IMR-90 (cell line): ENCODE data around the gene DSCAM. TPM values are rescaled to one million over a fixed set of nuclear protein-coding genes. Genes with fewer than 3 reads are reported as not detected.

ENCODE experiments used
- ATAC-seq: fragments of 200-7000 bp; cut with Tn5 transposase; 2 replicates; pipeline ENCODE4 v1.9.1; 2020; ENCODE audit warnings: low read depth, mild to moderate bottlenecking, moderate library complexity
- BruUV-seq: library from RNA; stranded (reverse); fragments of 400-500 nt; replicated peaks from 2 replicates; lab custom pipeline; 2021; lab: Mats Ljungman, UMichigan
- CTCF ChIA-PET: fragments of 300-600 bp; formaldehyde crosslinking; extraction: SDS; loops from one replicate; lab custom pipeline; 2021; ENCODE audit warnings: antibody characterized with exemption; lab: Yijun Ruan, JAX
- POLR2A ChIA-PET: fragments of 300-600 bp; sonication (Branson Sonifier 250); formaldehyde crosslinking; loops from one replicate; lab custom pipeline; 2022; ENCODE audit warnings: antibody characterized with exemption; ENCODE audit not compliant: unreplicated experiment; lab: Charles Lee
- DNase-seq: peaks from one replicate; pipeline ENCODE4 v3.0.0; 2013
- H2AFZ ChIP-seq: replicated peaks from 2 replicates; pipeline ENCODE3; 2013; ENCODE audit warnings: low read length, mild to moderate bottlenecking; ENCODE audit not compliant: poor library complexity
- H2AK5ac ChIP-seq: 2 replicates; pipeline ENCODE4 v1.6.1; 2013; ENCODE audit warnings: low read depth, low read length, inconsistent platforms
- H2AK9ac ChIP-seq: replicated peaks from 2 replicates; pipeline ENCODE3; 2013; ENCODE audit warnings: mild to moderate bottlenecking, low read depth, low read length, moderate library complexity; ENCODE audit not compliant: poor library complexity
- H2BK120ac ChIP-seq: 2 replicates; pipeline ENCODE4 v1.6.1; 2013; ENCODE audit warnings: low read depth, low read length, inconsistent platforms
- H2BK15ac ChIP-seq: 3 replicates; pipeline ENCODE4 v1.6.1; 2013; ENCODE audit warnings: low read depth, low read length, inconsistent platforms
- H2BK20ac ChIP-seq: 2 replicates; pipeline ENCODE4 v1.6.1; 2013; ENCODE audit warnings: low read depth, mild to moderate bottlenecking, inconsistent platforms, low read length, moderate library complexity
- H2BK5ac ChIP-seq: 2 replicates; pipeline ENCODE4 v1.6.1; 2013; ENCODE audit warnings: mild to moderate bottlenecking, low read depth, low read length, inconsistent platforms; ENCODE audit not compliant: poor library complexity, severe bottlenecking
- H3K14ac ChIP-seq: replicated peaks from 2 replicates; pipeline ENCODE4 v1.6.1; 2013; ENCODE audit warnings: low read depth, low read length, inconsistent platforms
- H3K18ac ChIP-seq: 2 replicates; pipeline ENCODE4 v1.6.1; 2013; ENCODE audit warnings: low read depth, low read length, control low read depth
- H3K23ac ChIP-seq: 2 replicates; pipeline ENCODE4 v1.6.1; 2013; ENCODE audit warnings: low read depth, low read length, inconsistent platforms
- H3K27ac ChIP-seq: 2 replicates; pipeline ENCODE4 v1.5.1; 2013; ENCODE audit warnings: mild to moderate bottlenecking, control low read depth, low read length; ENCODE audit not compliant: insufficient read depth
- H3K27me3 ChIP-seq: 2 replicates; pipeline ENCODE4 v1.6.1; 2013; ENCODE audit warnings: low read length; ENCODE audit not compliant: control insufficient read depth, insufficient read depth
- H3K36me3 ChIP-seq: 2 replicates; pipeline ENCODE4 v1.6.1; 2013; ENCODE audit warnings: low read length, mixed read lengths; ENCODE audit not compliant: control insufficient read depth, insufficient read depth
- H3K4ac ChIP-seq: 2 replicates; pipeline ENCODE4 v1.6.1; 2013; ENCODE audit warnings: low read depth, low read length, inconsistent platforms
- H3K4me1 ChIP-seq: 2 replicates; pipeline ENCODE4 v1.6.1; 2013; ENCODE audit warnings: low read length, mixed read lengths; ENCODE audit not compliant: control insufficient read depth, insufficient read depth
- H3K4me2 ChIP-seq: 2 replicates; pipeline ENCODE4 v1.6.1; 2013; ENCODE audit warnings: low read depth, mild to moderate bottlenecking, control low read depth, low read length, moderate library complexity
- H3K4me3 ChIP-seq: 2 replicates; pipeline ENCODE4 v1.5.1; 2013; ENCODE audit warnings: low read depth, mild to moderate bottlenecking, control low read depth, low read length, moderate library complexity; ENCODE audit not compliant: insufficient read depth
- H3K56ac ChIP-seq: 2 replicates; pipeline ENCODE4 v1.6.1; 2013; ENCODE audit warnings: low read length, inconsistent platforms; ENCODE audit not compliant: insufficient read depth; ENCODE audit errors: extremely low read depth
- H3K79me1 ChIP-seq, 2 experiments: 2 replicates each; pipeline ENCODE4 v1.6.1; 2013; ENCODE audit warnings: low read length in 2 of 2, inconsistent platforms in 1 of 2, low read depth in 1 of 2
- H3K9ac ChIP-seq: 2 replicates; pipeline ENCODE4 v1.6.1; 2013; ENCODE audit warnings: low read depth, low read length, control low read depth
- H3K9me1 ChIP-seq: 2 replicates; pipeline ENCODE4 v1.6.1; 2013; ENCODE audit warnings: low read length, inconsistent platforms; ENCODE audit not compliant: insufficient read depth
- H3K9me3 ChIP-seq: 2 replicates; pipeline ENCODE4 v1.6.1; 2013; ENCODE audit warnings: low read length; ENCODE audit not compliant: control insufficient read depth, insufficient read depth
- H4K20me1 ChIP-seq: 2 replicates; pipeline ENCODE4 v1.6.1; 2013; ENCODE audit warnings: low read length, inconsistent platforms; ENCODE audit not compliant: insufficient read depth
- H4K5ac ChIP-seq: 2 replicates; pipeline ENCODE4 v1.6.1; 2013; ENCODE audit warnings: mild to moderate bottlenecking, low read depth, low read length, control low read depth
- H4K8ac ChIP-seq, 2 experiments: 2 replicates each; pipeline ENCODE4 v1.6.1; 2013; ENCODE audit warnings: low read depth in 2 of 2, low read length in 2 of 2, control low read depth in 1 of 2, inconsistent platforms in 1 of 2
- H4K91ac ChIP-seq: 2 replicates; pipeline ENCODE4 v1.6.1; 2013; ENCODE audit warnings: low read depth, low read length, inconsistent platforms; ENCODE audit not compliant: insufficient read depth
- CHD1 ChIP-seq: IDR thresholded peaks from 2 replicates; pipeline ENCODE4 v1.6.1; 2012; ENCODE audit warnings: low read depth, low read length, improper control_type of control experiment
- ELK1 ChIP-seq: fragments of 150-350 bp; IDR thresholded peaks from 2 replicates; pipeline ENCODE4 v1.6.1; 2016; ENCODE audit warnings: low read depth, mild to moderate bottlenecking, low read length, moderate library complexity, borderline replicate concordance
- MAFK ChIP-seq: IDR thresholded peaks from 2 replicates; pipeline ENCODE4 v1.6.1; 2012; ENCODE audit warnings: low read depth, low read length, improper control_type of control experiment
- RCOR1 ChIP-seq: IDR thresholded peaks from 2 replicates; pipeline ENCODE4 v1.6.1; 2012; ENCODE audit warnings: mild to moderate bottlenecking, low read length, improper control_type of control experiment; ENCODE audit not compliant: insufficient replicate concordance
- SMC3 ChIP-seq: fragments of 150-350 bp; IDR thresholded peaks from 2 replicates; pipeline ENCODE4 v1.6.1; 2016; ENCODE audit warnings: low read depth, mild to moderate bottlenecking, antibody characterized with exemption, low read length, moderate library complexity
- WGBS, 2 experiments: methylation state at CpG; one replicate each; pipeline versions ENCODE4 v1.1.5 to v1.1.7; 2013; ENCODE audit warnings: missing lambda C conversion rate in 2 of 2; ENCODE audit not compliant: insufficient read length in 1 of 2; ENCODE audit errors: extremely low coverage in 2 of 2; 5-methylcytosine and 5-hydroxymethylcytosine counted together
- dilution Hi-C: fragments of 300-500 bp; cut with HindIII; formaldehyde crosslinking; loops from one replicate; pipeline ENCODE4 v1.14.3; 2018; ENCODE audit warnings: low sequenced_read_pairs; ENCODE audit not compliant: unreplicated experiment
- in situ Hi-C: fragments of 300-500 bp; cut with MboI; formaldehyde crosslinking; loops from 3 replicates; pipeline ENCODE4 v1.14.3; 2019; ENCODE audit warnings: low sequenced_read_pairs, inconsistent platforms, mixed read lengths
- intact Hi-C: fragments of 100-400 bp; cut with micrococcal nuclease; formaldehyde crosslinking; loops from 2 replicates; pipeline ENCODE4 v1.10.0; 2022
- polyA plus RNA-seq, 3 experiments: library from polyadenylated mRNA; depleted of rRNA; stranded (reverse); fragments of >200 nt; gene quantifications; 2 replicates each; pipeline ENCODE4 v1.2.3, GENCODE V29; 2012; ENCODE audit warnings: low replicate concordance in 1 of 3
- total RNA-seq: library from RNA; depleted of rRNA; stranded (reverse); fragments of >200 nt; gene quantifications from 2 replicates; pipeline ENCODE4 v1.2.3, GENCODE V29; 2012
- TF ChIP-seq, protein P1 (sequence below): conservative IDR thresholded peaks from 2 replicates; pipeline ENCODE4 v1.5.1; 2012; ENCODE audit warnings: mild to moderate bottlenecking, low read depth, low read length, improper control_type of control experiment

DSCAM gene
- total and polyA plus RNA-seq, 2 of the 4 experiments (the other 2 are of a cell fraction), result under 0.01 to 0.02 TPM

GRCh38 chr21:40160911-40161310, 686.0 kb downstream of the DSCAM start:
- no peak overlapping the region for H2AK9ac ChIP-seq
- no CpG with 5 or more reads among the region's 5 CpGs for WGBS, 2 experiments
- no peak overlapping the region for H3K4me3 ChIP-seq
- no peak for TF ChIP-seq MAFK
- no peak for TF ChIP-seq CHD1
- TF ChIP-seq, protein P1, sequence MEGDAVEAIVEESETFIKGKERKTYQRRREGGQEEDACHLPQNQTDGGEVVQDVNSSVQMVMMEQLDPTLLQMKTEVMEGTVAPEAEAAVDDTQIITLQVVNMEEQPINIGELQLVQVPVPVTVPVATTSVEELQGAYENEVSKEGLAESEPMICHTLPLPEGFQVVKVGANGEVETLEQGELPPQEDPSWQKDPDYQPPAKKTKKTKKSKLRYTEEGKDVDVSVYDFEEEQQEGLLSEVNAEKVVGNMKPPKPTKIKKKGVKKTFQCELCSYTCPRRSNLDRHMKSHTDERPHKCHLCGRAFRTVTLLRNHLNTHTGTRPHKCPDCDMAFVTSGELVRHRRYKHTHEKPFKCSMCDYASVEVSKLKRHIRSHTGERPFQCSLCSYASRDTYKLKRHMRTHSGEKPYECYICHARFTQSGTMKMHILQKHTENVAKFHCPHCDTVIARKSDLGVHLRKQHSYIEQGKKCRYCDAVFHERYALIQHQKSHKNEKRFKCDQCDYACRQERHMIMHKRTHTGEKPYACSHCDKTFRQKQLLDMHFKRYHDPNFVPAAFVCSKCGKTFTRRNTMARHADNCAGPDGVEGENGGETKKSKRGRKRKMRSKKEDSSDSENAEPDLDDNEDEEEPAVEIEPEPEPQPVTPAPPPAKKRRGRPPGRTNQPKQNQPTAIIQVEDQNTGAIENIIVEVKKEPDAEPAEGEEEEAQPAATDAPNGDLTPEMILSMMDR, result no peak
- TF ChIP-seq ELK1, result no peak
- no peak for TF ChIP-seq RCOR1
- no peak for TF ChIP-seq SMC3
- H3K27ac ChIP-seq, result no peak overlapping the region
- no peak overlapping the region for H2AFZ ChIP-seq
- no peak overlapping the region for H3K4ac ChIP-seq
- CTCF ChIA-PET, result no interaction called here
- no peak overlapping the region for H2BK20ac ChIP-seq
- in situ Hi-C loops, result no loop called here
- no peaks in the 10 kb centered on the region for H3K27me3 ChIP-seq
- H2BK5ac ChIP-seq, result no peak overlapping the region
- BruUV-seq, result no TSS peak
- no peak overlapping the region for H3K18ac ChIP-seq
- H2BK120ac ChIP-seq, result no peak overlapping the region
- H3K36me3 ChIP-seq, result no peaks in the 10 kb centered on the region
- no peak overlapping the region for H3K23ac ChIP-seq
- H3K4me1 ChIP-seq, result no peaks in the 10 kb centered on the region
- no peak overlapping the region for H3K4me2 ChIP-seq
- no peak overlapping the region for H3K14ac ChIP-seq
- H4K5ac ChIP-seq, result no peak overlapping the region
- H2AK5ac ChIP-seq, result no peak overlapping the region
- DNase-seq (no peak), ATAC-seq (no peak)
- H2BK15ac ChIP-seq, result no peak overlapping the region
- no peak overlapping the region for H3K9ac ChIP-seq
- POLR2A ChIA-PET, result no interaction called here
- H3K9me3 ChIP-seq, result peaks cover 14% of the 10 kb centered on the region
- H3K9me1 ChIP-seq, result no peaks in the 10 kb centered on the region
- no peak overlapping the region for H4K91ac ChIP-seq
- H4K8ac ChIP-seq, result no peak overlapping the region
- no peaks in the 10 kb centered on the region for H4K20me1 ChIP-seq
- no peaks in the 10 kb centered on the region for H3K79me1 ChIP-seq
- no peak overlapping the region for H3K56ac ChIP-seq
- dilution Hi-C loops, result no loop called here
- intact Hi-C loops, result no loop called here
